IPS-11a (cell line): ENCODE measurements around the gene EPHA2.
"Not testable (repeated sequence)": the region's sequence is repeated elsewhere in the genome, so short reads cannot be mapped to it uniquely, and the experiment has no call there.

Experiments
- H3K4me3 ChIP-seq: one replicate; pipeline ENCODE4 v1.5.1; 2013; ENCODE audit warnings: low read depth, low read length, control low read depth

The EPHA2 gene

GRCh38 chr1:16155537-16156410, at the start of gene EPHA2:
EPHA2 (minus strand) TSS chr1:16156069; CDS start chr1:16155932, 137 bp downstream.
- H3K4me3 ChIP-seq, result peak within 1 kb of the TSS; percentile 73

DNA sequence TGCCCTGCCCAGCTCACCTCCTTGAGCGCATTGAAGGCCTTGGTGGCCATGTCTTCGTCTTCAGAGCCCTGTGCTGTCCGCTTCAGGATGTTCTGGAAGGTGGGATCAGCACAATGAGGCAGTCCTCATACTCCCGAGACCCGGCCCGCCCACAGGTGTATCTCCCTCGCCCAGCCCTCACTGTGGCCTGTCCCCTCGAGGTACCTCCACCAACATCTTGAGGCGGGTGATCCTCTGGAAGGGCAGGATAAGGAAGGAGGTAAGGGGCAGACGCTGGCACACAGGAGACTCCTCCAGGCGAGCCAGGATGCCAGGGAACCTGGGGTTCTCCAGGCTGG, 49.4 kb upstream of the EPHA2 start:
- no peak overlapping the region for H3K4me3 ChIP-seq

GRCh38 chr1:16204634-16205333, 48.9 kb upstream of the EPHA2 start:
- no peak overlapping the region for H3K4me3 ChIP-seq

DNA sequence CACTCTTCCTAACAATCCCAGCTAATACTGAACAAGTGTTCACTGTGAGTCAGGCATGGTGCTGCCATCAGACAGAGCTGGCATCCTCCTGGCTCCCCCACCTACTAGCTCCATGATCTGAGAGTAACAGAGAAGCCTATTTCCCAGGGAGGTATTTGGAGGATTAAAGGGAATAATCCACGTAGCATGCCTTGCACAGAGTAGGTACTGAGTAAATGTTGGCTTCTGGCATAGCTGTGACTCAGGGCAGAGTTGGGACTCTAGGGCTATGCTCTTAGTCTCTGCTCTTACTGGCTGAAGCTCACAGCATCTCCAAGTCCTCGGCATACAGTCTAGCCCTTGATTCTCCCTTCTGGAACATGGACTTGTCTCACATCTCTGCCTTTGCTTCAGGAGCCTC, 48.3 kb upstream of the EPHA2 start:
- no peak overlapping the region for H3K4me3 ChIP-seq

DNA sequence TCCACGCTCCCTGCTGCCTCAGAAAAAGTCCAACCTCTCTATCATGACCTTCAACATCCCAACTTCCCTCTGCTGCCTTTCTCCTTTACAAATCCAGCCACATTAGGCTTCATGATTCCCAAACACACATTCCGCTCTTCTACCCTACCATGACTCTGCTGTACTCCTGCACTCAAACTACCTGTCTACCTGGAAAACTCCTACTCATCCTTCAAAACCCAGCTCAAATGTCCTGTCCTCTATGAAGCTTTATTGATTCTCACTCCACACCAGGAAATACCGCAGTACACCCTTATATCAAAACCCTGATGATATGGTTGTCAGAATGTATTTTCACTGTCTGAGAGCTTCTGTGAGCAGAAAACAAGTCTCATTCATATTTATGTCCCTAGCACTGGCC, 47.7 kb upstream of the EPHA2 start:
- no peak overlapping the region for H3K4me3 ChIP-seq

GRCh38 chr1:16202281-16203210, 46.7 kb upstream of the EPHA2 start:
- H3K4me3 ChIP-seq, result no peak overlapping the region

- no peak overlapping the region for H3K4me3 ChIP-seq
Observed at GRCh38 chr1:16199700-16200099, 43.8 kb upstream of the EPHA2 start.

DNA sequence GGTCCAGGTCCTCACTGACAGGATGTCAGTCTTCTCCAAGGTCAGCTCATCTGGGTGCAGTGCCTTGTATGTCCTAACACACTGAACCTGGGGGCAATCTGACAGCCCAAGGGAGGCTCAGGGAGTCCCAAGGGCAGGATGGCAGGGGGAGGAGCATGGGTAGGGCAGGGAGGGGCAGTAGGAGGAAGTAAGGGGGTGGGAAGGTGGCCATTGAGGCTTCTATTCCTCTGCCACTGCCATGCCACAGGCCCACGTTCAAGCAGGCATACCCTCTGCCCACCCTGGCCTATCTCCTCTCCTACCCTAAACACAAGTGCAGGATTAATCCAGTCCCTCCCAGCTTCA, 43.3 kb upstream of the EPHA2 start:
- H3K4me3 ChIP-seq, result no peak overlapping the region

DNA sequence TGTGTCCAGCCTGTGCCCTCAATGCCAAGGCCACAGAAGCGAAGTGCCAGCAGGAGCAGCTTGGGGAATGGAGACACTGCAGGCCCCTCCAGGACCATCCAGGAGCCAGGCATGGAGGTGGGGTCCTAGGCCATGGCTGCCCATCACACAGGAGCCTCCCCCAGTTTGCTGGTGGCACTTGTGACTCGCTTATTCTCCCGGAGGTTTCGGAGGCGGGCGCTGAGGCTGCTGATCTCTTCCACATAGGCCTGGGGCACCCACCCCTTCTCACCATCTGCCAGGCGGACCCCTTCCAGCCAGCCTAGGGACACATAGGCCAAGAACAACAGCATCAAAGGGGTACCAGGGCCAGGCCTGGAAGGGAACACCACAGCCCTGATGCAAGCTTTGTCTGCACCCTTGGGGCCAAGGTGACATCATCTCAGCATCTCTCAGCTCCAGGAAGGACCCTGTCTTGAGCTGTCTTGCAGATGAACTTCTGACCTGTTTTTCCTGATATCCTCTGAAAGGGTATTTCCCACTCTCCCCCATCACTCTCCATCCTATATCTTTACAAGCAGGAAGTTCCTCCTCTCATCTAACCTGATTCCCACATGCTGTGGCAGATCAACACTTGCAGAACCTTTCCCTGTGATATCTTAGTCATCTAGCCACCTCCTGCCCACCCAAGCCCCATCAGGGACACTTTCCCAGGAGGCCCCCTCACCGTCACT, 42.7 kb upstream of the EPHA2 start:
- H3K4me3 ChIP-seq, result no peak overlapping the region

GRCh38 chr1:16196874-16197273, 41.0 kb upstream of the EPHA2 start:
- no peak overlapping the region for H3K4me3 ChIP-seq

- H3K4me3 ChIP-seq, result not testable (repeated sequence)
Observed at GRCh38 chr1:16196139-16196538, 40.3 kb upstream of the EPHA2 start.

- no peak overlapping the region for H3K4me3 ChIP-seq
Observed at GRCh38 chr1:16195518-16195905, 39.6 kb upstream of the EPHA2 start.

DNA sequence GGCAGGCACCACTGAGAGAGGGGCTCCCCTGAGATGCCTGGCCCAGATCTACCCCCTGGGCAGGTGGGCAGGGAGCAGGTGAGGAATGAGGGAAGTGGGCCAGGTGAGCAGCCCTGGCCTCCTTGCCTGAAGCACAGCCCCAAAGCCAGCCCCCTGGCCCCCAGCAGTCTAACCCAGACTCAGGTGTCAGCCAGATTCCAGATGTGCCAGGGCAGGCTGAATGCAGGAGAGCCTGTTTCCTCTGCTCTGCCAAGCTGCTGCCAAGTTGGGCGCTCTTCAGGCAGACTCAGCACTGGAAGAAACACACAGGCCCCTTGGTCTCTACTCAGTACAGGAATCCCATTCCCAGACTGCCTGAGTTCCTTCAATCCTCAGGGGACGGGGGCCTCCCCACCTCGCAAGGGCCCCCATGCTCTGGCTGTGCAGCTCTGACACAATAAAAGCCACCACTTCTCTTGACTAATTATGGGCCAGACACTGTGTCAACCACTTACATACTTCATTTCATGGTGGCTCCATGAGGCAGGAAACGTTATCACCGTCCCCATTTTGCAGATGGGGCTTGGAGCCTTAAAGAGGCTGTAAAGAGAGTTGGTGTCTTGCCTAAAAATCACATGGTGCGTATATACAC, 36.2 kb upstream of the EPHA2 start:
- no peak overlapping the region for H3K4me3 ChIP-seq

DNA sequence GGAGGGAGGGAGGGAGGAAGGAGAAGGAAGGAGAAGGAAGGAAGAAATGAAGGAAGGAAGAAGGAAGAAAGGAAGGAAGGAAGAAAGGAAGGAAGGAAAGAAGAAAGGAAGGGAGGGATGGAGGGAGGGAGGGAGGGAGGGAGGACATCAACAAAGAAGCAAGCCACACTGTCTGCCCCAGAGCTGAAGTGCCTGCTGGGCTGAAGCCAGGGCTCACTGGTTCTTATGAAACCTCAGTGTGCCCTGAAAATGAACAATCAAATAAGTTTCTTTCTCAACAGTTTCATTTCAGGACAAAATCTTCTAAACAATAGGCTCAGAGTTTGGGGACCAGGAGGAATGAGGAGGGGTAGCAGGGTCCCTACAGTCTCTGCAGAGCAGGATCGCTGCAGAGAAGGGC, 35.4 kb upstream of the EPHA2 start:
- H3K4me3 ChIP-seq, result no peak overlapping the region

- no peak overlapping the region for H3K4me3 ChIP-seq
Observed at GRCh38 chr1:16189921-16190621, 34.2 kb upstream of the EPHA2 start.

DNA sequence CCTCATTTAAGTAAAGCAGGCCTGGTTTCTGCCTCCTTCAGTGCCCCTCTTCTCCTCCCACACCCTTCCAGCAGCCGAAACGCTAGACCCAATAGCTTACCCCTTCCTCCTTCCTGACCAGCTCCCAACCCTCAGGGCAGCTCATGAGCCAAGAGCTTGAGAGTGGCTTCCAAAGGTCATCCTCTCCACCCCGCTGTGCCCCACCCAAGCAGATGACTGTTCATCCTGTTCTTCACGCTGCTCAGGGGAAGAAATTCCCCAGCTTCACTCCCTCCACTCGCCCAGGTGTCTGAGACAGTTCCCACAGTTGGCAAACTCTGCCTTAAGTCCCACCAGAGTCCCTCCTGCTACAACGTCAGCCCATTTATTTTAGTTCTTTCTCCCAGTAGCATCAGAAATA, 33.1 kb upstream of the EPHA2 start:
- H3K4me3 ChIP-seq, result no peak overlapping the region

DNA sequence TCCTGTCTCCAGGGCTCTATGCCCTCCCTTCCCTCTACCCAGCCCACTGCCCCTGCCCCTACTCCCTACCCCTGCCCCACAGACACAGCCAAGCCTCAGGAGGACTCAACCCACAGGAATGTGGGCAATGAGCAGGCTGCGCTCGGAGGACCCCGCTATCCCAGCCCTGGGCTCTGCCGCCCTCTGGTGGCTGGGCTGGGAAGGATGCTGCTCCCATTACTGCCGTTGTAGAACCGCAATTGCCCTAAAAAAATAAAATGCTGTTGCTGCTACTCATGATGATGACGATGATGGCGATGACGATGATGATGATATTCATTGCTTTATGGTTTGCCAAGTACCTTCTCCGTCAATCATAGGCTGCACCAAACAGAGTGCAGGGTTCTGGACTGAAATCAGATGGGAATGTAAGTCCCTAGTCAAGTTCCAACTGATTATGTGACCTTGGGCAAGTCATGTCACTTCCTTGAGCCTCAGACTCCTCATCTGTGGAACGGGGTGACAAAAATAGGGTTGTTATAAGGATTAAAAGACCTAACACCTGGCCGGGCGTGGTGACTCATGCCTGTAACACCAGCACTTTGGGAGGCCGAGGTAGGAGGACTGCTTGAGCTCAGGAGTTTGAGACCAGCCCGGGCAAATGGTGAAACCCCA, 32.0 kb upstream of the EPHA2 start:
- H3K4me3 ChIP-seq, result no peak overlapping the region

- H3K4me3 ChIP-seq, result no peak overlapping the region
Observed at GRCh38 chr1:16186655-16187235, 30.9 kb upstream of the EPHA2 start.
